Activated naive CD4-positive, alpha-beta T cell treated with anti-CD3 and anti-CD28 coated beads for 36 hours (primary cell): ENCODE measurements around the gene KRTAP5-11. TPM values are rescaled to one million over a fixed set of nuclear protein-coding genes. Genes with fewer than 3 reads are reported as not detected.
A peak's percentile ranks its signal among the peaks of the same experiment; 100 is the strongest.
"Not testable (repeated sequence)": the region's sequence is repeated elsewhere in the genome, so short reads cannot be mapped to it uniquely, and the experiment has no call there.

ENCODE experiments used
- CTCF ChIA-PET: fragments of 350-600 bp; sonication (Branson Sonifier 250); formaldehyde crosslinking; loops from one replicate; lab custom pipeline; 2021; ENCODE audit warnings: antibody characterized with exemption; lab: Charles Lee
- DNase-seq: peaks from one replicate; pipeline ENCODE4 v3.0.0-alpha.2; 2020
- H3K27ac Mint-ChIP-seq: one replicate; pipeline ENCODE4 v1.8.0; 2021; ENCODE audit warnings: mild to moderate bottlenecking, mixed read lengths
- H3K27me3 Mint-ChIP-seq: one replicate; pipeline ENCODE4 v1.8.0; 2021; ENCODE audit warnings: low read depth, mixed read lengths
- H3K36me3 Mint-ChIP-seq: one replicate; pipeline ENCODE4 v1.8.0; 2021; ENCODE audit warnings: low read depth, mixed read lengths
- H3K4me1 Mint-ChIP-seq: one replicate; pipeline ENCODE4 v1.8.0; 2021; ENCODE audit warnings: low read depth, mixed read lengths
- H3K4me3 Mint-ChIP-seq: one replicate; pipeline ENCODE4 v1.8.0; 2021; ENCODE audit warnings: mild to moderate bottlenecking, moderate library complexity, mixed read lengths
- H3K9me3 Mint-ChIP-seq: one replicate; pipeline ENCODE4 v1.8.0; 2021; ENCODE audit warnings: mixed read lengths
- intact Hi-C: fragments of 100-400 bp; cut with micrococcal nuclease; formaldehyde crosslinking; loops from one replicate; pipeline ENCODE4 v1.15.1; 2023
- total RNA-seq, 2 experiments: library from RNA; stranded (reverse); gene quantifications; one replicate each; pipeline ENCODE4 v1.2.3, GENCODE V29; 2021

The KRTAP5-11 gene
- total RNA-seq, 2 experiments from 2014 or later = not detected

DNA sequence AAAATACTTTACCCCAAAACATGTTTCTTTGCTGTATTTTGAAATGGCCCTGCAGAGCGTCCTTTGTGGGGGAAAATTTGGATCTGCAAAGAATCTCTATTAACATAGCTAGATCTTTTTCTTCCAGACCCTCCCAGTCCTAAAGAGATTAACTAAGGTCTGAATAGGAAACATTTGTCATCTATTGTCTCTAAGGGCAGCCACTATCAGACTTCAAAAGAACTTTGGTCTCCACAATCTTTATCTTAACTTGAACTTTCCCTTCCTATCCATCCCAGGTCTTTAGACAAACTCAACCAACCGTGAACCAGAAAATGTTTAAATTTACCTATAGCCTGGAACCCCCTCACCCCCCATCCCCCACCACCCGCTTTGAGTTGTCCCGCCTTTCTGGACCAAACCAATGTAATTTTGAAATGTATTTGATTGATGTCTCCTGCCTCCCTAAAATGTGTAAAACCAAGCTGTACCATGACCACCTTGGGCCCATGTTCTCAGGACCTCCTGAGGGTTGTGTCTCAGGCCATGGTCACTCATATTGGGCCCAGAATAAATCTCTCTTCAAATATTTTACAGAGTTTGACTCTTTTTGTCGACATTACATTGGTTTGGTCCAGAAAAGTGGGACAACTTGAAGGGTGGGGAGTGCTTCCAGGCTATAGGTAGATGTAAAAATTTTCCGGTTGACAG is 38.0 kb downstream of the KRTAP5-11 start:
- Mint-ChIP-seq H3K9me3 (peaks cover 12% of the 10 kb centered on the region), H3K4me1 (peaks cover 19% of the 10 kb centered on the region), H3K27me3 (peaks cover 17% of the 10 kb centered on the region), H3K27ac (no peak overlapping the region), H3K4me3 (no peak overlapping the region), H3K36me3 (peaks cover 1% of the 10 kb centered on the region)
- DNase-seq = no peak
- CTCF ChIA-PET = interaction anchor here (0.5 kb wide), 1 partner anchor 1833 kb away, joined by 3 read pairs; no protein-coding TSS in a partner anchor
- intact Hi-C loops = no loop called here

DNA sequence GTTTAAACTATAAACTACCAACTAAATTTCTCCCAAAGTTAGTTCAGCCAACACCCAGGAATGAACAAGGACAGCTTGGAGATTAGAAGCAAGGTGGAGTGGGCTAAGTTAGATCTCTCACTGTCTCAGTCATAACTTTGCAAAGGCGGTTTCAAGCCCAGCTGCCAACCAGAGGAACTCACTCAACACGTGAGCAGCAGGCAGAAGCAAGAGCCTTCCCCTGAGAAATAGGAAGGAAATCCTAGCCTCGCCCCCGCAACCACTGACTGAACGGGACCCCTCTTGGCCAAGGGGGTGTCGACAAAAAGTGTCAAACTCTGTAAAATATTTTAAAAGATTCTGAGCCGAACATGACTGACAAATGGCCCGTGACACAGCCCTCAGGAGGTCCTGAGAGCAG is 38.8 kb downstream of the KRTAP5-11 start:
- peak; percentile 19 for DNase-seq
- peaks cover 12% of the 10 kb centered on the region for H3K9me3 Mint-ChIP-seq
- peaks cover 19% of the 10 kb centered on the region for H3K4me1 Mint-ChIP-seq
- CTCF ChIA-PET = no interaction called here
- no peak overlapping the region for H3K27ac Mint-ChIP-seq
- H3K36me3 Mint-ChIP-seq = peaks cover 1% of the 10 kb centered on the region
- no peak overlapping the region for H3K4me3 Mint-ChIP-seq
- H3K27me3 Mint-ChIP-seq = peaks cover 12% of the 10 kb centered on the region
- intact Hi-C loops = no loop called here

DNA sequence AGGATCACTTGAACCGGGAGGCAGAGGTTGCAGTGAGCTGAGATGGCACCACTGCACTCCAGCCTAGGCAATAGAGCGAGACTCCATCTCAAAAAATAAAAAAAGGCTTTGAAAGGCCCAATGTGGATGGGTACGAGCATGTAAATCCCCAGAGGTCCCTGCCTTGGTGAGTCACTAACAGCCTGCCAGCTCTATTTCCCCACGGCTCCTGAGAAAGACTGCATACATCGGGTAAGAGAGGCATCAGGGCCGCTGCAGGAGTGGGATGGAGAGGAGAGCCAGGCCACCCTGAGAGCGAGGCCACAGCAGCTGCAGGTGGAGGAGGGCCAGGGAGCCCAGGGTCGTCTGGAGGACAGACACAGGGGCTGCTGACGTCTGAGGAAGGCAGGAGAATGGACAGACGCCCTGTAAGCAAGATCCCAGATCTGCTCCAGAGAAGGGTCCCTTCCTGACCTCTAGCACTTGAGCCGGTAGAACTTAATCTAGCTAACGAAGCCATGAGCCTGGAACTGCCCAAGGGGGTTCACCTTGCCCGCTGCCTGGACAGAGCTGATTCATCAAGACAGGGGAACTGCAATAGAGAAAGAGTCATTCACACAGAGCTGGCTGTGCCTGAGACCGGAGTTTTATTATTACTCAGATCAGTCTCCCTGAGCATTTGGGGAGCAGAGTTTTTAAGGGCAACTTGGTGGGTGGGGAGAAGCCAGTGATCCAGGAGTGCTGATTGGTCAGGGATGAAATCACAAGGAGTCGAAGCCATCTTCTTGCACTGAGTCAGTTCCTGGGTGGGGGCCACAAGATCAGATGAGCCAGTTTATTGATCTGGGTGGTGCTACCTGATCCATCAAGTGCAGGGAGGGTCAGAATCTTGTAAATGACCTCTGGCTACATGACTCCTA is 39.5 kb downstream of the KRTAP5-11 start:
- Mint-ChIP-seq H3K4me3 (no peak overlapping the region), H3K9me3 (peaks cover 12% of the 10 kb centered on the region), H3K27me3 (peaks cover 12% of the 10 kb centered on the region), H3K36me3 (peaks cover 1% of the 10 kb centered on the region), H3K4me1 (peaks cover 19% of the 10 kb centered on the region), H3K27ac (no peak overlapping the region)
- CTCF ChIA-PET = no interaction called here
- peak; percentile 38 for DNase-seq
- intact Hi-C loops = no loop called here

DNA sequence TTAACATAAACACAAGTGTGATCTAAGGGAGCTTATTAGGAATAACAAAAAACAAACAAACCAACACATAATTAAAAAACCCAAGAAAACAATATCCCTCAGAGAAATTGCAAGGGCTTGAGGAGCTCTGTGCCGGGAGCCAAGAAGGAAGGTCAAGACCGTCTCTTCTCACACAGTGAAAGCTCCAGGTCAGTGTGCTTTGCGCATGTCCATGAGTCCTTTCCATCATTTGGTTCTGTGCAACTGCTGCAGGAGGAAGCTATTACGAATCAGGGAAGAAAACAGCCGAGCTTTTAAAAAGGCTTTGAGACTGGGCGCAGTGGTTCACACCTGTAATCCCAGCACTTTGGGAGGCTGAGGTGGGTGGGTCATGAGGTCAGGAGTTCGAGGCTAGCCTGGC is 40.3 kb downstream of the KRTAP5-11 start:
- peaks cover 12% of the 10 kb centered on the region for H3K27me3 Mint-ChIP-seq
- no peak for DNase-seq
- peaks cover 19% of the 10 kb centered on the region for H3K4me1 Mint-ChIP-seq
- H3K36me3 Mint-ChIP-seq = peaks cover 1% of the 10 kb centered on the region
- no peak overlapping the region for H3K27ac Mint-ChIP-seq
- CTCF ChIA-PET = no interaction called here
- no peak overlapping the region for H3K4me3 Mint-ChIP-seq
- intact Hi-C loops = no loop called here
- H3K9me3 Mint-ChIP-seq = peaks cover 12% of the 10 kb centered on the region

DNA sequence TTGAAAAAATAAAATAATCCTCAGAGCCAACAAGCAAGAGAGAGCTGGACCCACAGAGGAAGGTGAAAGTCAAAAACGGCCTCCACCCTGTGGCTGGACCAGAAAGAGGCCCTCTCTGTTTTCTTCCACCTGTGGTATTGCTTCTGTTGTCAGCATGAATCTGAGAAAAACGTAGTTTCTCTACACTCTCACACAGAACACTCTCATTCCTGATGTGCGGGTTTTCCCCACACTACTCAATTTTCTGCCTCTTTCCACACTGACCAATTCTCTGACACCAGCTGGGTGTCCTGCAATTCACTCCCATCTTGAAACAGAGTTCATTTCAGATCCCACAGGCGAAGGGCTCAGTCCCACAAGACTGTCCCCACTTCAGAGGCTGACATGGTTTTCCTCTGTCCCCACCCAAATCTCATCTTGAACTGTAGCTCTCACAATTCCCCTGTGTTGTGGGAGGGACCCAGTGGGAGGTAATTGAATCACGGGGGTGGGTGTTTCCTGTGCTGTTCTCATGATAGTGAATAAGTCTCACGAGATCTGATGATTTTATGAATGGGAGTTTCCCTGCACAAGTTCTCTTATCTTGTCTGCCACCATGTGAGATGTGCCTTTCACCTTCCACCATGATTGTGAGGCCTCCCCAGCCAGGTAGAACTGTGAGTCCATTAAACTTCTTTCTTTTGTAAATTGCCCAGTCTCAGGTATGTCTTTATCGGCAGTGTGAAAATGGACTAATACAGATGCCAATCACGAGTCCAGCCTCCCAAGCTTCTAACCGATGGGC is 42.0 kb downstream of the KRTAP5-11 start:
- intact Hi-C loops, CTCF ChIA-PET, H3K4me3 Mint-ChIP-seq, H3K27ac Mint-ChIP-seq, H3K27me3 Mint-ChIP-seq, DNase-seq, H3K36me3 Mint-ChIP-seq: not testable (repeated sequence)
- Mint-ChIP-seq H3K4me1 (peaks cover 19% of the 10 kb centered on the region), H3K9me3 (peaks cover 12% of the 10 kb centered on the region)

DNA sequence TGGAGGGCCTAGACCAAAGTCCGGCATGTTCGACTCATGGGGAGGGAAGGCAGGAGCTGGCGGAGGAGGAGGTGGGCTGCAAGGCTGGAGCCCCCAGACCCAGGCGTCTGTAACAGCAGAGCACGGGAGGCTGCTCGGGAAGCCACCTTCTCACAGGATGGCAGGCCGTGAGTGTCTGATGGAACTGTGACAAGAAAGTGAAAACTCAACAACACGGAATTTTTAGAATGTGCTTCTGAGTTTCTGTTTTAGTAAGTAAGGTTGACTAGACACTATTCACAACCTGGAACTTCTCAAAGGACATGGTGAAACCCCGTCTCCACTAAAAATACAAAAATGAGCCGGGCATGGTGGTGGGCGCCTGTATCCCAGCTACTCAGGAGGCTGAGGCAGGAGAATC is 42.7 kb downstream of the KRTAP5-11 start:
- H3K27ac Mint-ChIP-seq, DNase-seq, CTCF ChIA-PET, intact Hi-C loops, H3K4me3 Mint-ChIP-seq, H3K36me3 Mint-ChIP-seq, H3K27me3 Mint-ChIP-seq: not testable (repeated sequence)
- peaks cover 19% of the 10 kb centered on the region for H3K4me1 Mint-ChIP-seq
- H3K9me3 Mint-ChIP-seq = peaks cover 12% of the 10 kb centered on the region

DNA sequence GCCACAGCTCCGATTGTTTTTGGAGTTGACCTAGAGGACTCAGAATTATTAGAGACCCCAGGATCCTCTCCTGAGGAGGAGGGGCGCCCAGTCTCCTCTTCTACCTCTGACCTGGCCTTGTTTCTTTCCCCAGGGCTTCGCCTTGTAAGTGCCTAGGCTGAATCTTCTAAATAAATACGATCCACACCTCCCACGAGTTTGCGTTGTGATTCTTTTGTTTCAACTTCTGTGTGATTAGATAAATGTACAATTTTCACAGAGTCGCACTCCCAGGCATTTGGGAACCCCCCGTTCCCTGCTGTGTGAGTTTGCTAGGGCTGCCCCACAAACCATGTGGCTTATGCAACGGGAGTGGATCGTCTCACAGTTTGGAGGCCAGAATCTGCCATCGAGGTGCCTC is 43.7 kb downstream of the KRTAP5-11 start:
- H3K4me1 Mint-ChIP-seq = peaks cover 15% of the 10 kb centered on the region
- DNase-seq = no peak
- intact Hi-C loops = no loop called here
- H3K4me3 Mint-ChIP-seq = no peak overlapping the region
- CTCF ChIA-PET = no interaction called here
- H3K9me3 Mint-ChIP-seq = peaks cover 12% of the 10 kb centered on the region
- no peak overlapping the region for H3K27ac Mint-ChIP-seq
- peaks cover 4% of the 10 kb centered on the region for H3K27me3 Mint-ChIP-seq
- H3K36me3 Mint-ChIP-seq = peaks cover 1% of the 10 kb centered on the region

DNA sequence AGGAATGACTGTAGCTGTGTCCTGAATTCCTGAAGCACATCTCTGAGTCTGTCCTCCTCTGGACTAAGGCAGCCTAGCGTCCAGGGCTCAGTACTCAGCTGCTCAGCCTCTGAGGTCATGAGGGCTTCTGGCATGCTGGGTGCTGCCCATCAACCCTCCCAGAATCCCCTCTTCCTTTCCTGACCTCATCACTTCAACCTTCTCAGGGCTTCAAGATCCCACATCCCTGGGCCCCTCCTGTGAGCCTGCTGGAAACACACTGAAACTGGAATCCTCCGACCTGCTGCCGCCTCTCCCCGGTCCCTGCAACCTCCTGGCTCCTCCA is 44.0 kb downstream of the KRTAP5-11 start:
- Mint-ChIP-seq H3K36me3 (peaks cover 1% of the 10 kb centered on the region), H3K9me3 (peaks cover 12% of the 10 kb centered on the region), H3K27me3 (peaks cover 4% of the 10 kb centered on the region), H3K27ac (no peak overlapping the region), H3K4me3 (no peak overlapping the region), H3K4me1 (peaks cover 12% of the 10 kb centered on the region)
- intact Hi-C loops = no loop called here
- CTCF ChIA-PET = no interaction called here
- DNase-seq = no peak

DNA sequence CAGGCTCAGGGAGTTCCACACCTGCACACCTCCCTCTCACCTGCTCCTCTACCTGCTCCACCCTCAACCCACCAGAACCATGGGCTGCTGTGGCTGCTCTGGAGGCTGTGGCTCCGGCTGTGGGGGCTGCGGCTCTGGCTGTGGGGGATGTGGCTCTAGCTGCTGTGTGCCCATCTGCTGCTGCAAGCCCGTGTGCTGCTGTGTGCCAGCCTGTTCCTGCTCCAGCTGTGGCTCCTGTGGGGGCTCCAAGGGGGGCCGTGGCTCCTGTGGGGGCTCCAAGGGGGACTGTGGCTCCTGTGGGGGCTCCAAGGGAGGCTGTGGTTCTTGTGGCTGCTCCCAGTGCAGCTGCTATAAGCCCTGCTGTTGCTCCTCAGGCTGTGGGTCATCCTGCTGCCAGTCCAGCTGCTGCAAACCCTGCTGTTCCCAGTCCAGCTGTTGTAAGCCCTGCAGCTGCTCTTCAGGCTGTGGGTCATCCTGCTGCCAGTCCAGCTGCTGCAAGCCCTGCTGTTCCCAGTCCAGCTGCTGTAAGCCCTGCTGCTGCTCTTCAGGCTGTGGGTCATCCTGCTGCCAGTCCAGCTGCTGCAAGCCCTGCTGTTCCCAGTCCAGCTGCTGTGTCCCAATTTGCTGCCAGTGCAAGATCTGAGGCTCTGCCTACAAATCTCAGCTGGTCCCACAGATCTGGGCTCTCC is 44.6 kb downstream of the KRTAP5-11 start, which contains the start of gene KRTAP5-8:
KRTAP5-8 (plus strand) TSS at position 49 of the 689 bp plus-strand sequence; CDS start at position 80, 31 bp downstream.
- H3K36me3 Mint-ChIP-seq, CTCF ChIA-PET, DNase-seq, H3K4me3 Mint-ChIP-seq, H3K4me1 Mint-ChIP-seq, intact Hi-C loops, H3K27me3 Mint-ChIP-seq, H3K27ac Mint-ChIP-seq: not testable (repeated sequence)
- H3K9me3 Mint-ChIP-seq = peaks cover 12% of the 10 kb centered on the region

DNA sequence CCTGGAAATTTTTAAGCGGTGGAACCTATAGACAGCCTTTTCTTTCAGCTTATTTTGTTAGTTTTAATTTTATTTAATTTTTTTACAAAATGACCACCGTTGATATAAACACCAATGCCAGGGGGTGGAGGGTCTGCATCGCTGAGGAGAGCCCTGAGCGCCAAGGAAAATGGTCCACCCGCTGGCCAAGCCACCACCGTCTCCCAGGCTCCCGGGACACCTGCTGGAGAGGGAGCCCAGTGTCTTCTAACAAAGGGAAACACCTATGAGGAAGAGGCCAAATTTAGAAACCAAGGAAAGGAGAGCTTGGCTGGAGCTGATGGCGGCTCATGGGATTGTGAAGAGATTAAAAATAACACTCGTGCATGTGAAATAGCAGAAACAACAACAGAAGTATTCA is 45.1 kb downstream of the KRTAP5-11 start:
- CTCF ChIA-PET = no interaction called here
- H3K27me3 Mint-ChIP-seq = peaks cover 4% of the 10 kb centered on the region
- H3K9me3 Mint-ChIP-seq = peaks cover 12% of the 10 kb centered on the region
- intact Hi-C loops = no loop called here
- no peak overlapping the region for H3K27ac Mint-ChIP-seq
- H3K36me3 Mint-ChIP-seq = peaks cover 1% of the 10 kb centered on the region
- no peak overlapping the region for H3K4me3 Mint-ChIP-seq
- peaks cover 5% of the 10 kb centered on the region for H3K4me1 Mint-ChIP-seq
- DNase-seq = no peak

DNA sequence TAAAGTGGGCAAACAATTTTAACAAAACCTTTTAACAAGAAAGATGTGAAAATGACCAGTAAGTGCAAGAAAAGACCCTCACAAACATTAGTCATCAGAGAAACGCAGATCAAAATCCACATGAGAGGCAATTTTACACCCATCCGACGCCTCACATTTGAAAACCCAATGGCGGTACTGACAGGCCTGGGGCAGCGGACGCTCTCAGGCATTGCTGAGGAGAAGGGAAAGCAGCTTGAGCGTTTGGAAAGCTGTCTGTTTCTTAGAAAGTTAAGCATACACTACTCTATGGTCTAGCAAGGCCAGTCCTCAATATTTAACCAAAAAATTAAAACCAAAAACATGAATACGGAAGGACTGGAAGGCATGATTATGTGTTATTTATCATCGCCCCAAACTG is 46.9 kb downstream of the KRTAP5-11 start:
- Mint-ChIP-seq H3K36me3 (peaks cover under 1% of the 10 kb centered on the region), H3K4me1 (peaks cover 3% of the 10 kb centered on the region), H3K27me3 (no peaks in the 10 kb centered on the region), H3K9me3 (peaks cover 3% of the 10 kb centered on the region), H3K27ac (no peak overlapping the region), H3K4me3 (no peak overlapping the region)
- DNase-seq = no peak
- CTCF ChIA-PET = no interaction called here
- intact Hi-C loops = no loop called here
